CD14-positive monocyte (primary cell): Measurements from ENCODE around the gene PATZ1. TPM values are rescaled to one million over a fixed set of nuclear protein-coding genes. Genes with fewer than 3 reads are reported as not detected.

ENCODE experiments used
- DNase-seq, 3 donors: peaks; one replicate each; pipeline ENCODE4 v3.0.0-alpha.2; 2011 to 2022
- H2AFZ ChIP-seq: 2 replicates; pipeline ENCODE4 v1.6.0; 2012; ENCODE audit warnings: mild to moderate bottlenecking, low read depth, low read length, inconsistent platforms; ENCODE audit not compliant: insufficient read depth, poor library complexity, severe bottlenecking
- H3K27ac ChIP-seq, 2 donors: 1 replicate in 1 of 2; 2 replicates in 1 of 2; pipeline ENCODE4 v1.5.1; 2012 to 2013; ENCODE audit warnings: low read length in 2 of 2, control low read depth in 1 of 2, inconsistent platforms in 1 of 2, low read depth in 1 of 2, mild to moderate bottlenecking in 1 of 2
- H3K27me3 ChIP-seq, 2 donors: one replicate each; pipeline versions ENCODE4 v1.6.0 to v1.6.1; 2011 to 2013; ENCODE audit warnings: low read length in 2 of 2; ENCODE audit not compliant: control insufficient read depth in 2 of 2, insufficient read depth in 2 of 2
- H3K36me3 ChIP-seq, 2 donors: replicated peaks in 1 of 2; 1 replicate in 1 of 2; 2 replicates in 1 of 2; pipeline versions ENCODE4 v1.5.1 to v1.6.1; 2012 to 2013; ENCODE audit warnings: low read length in 2 of 2, control low read depth in 1 of 2, inconsistent platforms in 1 of 2, mild to moderate bottlenecking in 1 of 2; ENCODE audit not compliant: insufficient read depth in 2 of 2, control insufficient read depth in 1 of 2
- H3K4me1 ChIP-seq, 2 donors: 1 replicate in 1 of 2; 2 replicates in 1 of 2; pipeline versions ENCODE4 v1.5.1 to v1.6.1; 2012 to 2013; ENCODE audit warnings: low read length in 2 of 2, control low read depth in 1 of 2, inconsistent platforms in 1 of 2, mild to moderate bottlenecking in 1 of 2, moderate library complexity in 1 of 2; ENCODE audit not compliant: insufficient read depth in 2 of 2, control insufficient read depth in 1 of 2
- H3K4me2 ChIP-seq: replicated peaks from 2 replicates; pipeline ENCODE3; 2012; ENCODE audit warnings: low read length, moderate library complexity, mild to moderate bottlenecking; ENCODE audit not compliant: poor library complexity, severe bottlenecking; ENCODE audit errors: extremely low read depth
- H3K4me3 ChIP-seq, 3 experiments: fragments of 200-600 bp in 1 of 3; sonication (generic) in 1 of 3; replicated peaks in 1 of 3; 1 replicate in 2 of 3; 2 replicates in 1 of 3; pipeline ENCODE4 v1.5.1; 2011 to 2013; ENCODE audit warnings: low read length in 3 of 3, mild to moderate bottlenecking in 3 of 3, control low read depth in 2 of 3, low read depth in 2 of 3, inconsistent platforms in 1 of 3, moderate library complexity in 1 of 3
- H3K79me2 ChIP-seq: 2 replicates; pipeline ENCODE4 v1.6.0; 2012; ENCODE audit warnings: mild to moderate bottlenecking, control low read depth, inconsistent platforms, low read length, moderate library complexity; ENCODE audit not compliant: insufficient read depth
- H3K9ac ChIP-seq: 2 replicates; pipeline ENCODE4 v1.6.0; 2017; ENCODE audit warnings: low read length, mild to moderate bottlenecking; ENCODE audit not compliant: insufficient read depth, poor library complexity, severe bottlenecking
- H3K9me3 ChIP-seq, 2 donors: replicated peaks in 1 of 2; 1 replicate in 1 of 2; 2 replicates in 1 of 2; pipeline versions ENCODE4 v1.5.1 to v1.6.1; 2012 to 2013; ENCODE audit warnings: low read length in 2 of 2, control low read depth in 1 of 2; ENCODE audit not compliant: control insufficient read depth in 1 of 2, insufficient read depth in 1 of 2
- H4K20me1 ChIP-seq: 2 replicates; pipeline ENCODE4 v1.6.0; 2012; ENCODE audit warnings: mild to moderate bottlenecking, low read length, control low read depth, moderate library complexity; ENCODE audit not compliant: insufficient read depth
- H3K27ac Mint-ChIP-seq, 7 donors: one replicate each; pipeline ENCODE4 v1.8.0; 2020; ENCODE audit warnings: mild to moderate bottlenecking in 7 of 7, mixed read lengths in 7 of 7, moderate library complexity in 6 of 7, inconsistent platforms in 2 of 7
- H3K27me3 Mint-ChIP-seq, 3 donors: one replicate each; pipeline ENCODE4 v1.8.0; 2021 to 2022; ENCODE audit warnings: low read depth in 3 of 3, mild to moderate bottlenecking in 3 of 3, mixed read lengths in 3 of 3, moderate library complexity in 3 of 3, inconsistent platforms in 1 of 3
- H3K36me3 Mint-ChIP-seq, 2 donors: one replicate each; pipeline ENCODE4 v1.8.0; 2020; ENCODE audit warnings: mixed read lengths in 2 of 2, inconsistent platforms in 1 of 2, mild to moderate bottlenecking in 1 of 2
- H3K4me1 Mint-ChIP-seq: one replicate; pipeline ENCODE4 v1.8.0; 2020; ENCODE audit warnings: mild to moderate bottlenecking, mixed read lengths
- H3K4me3 Mint-ChIP-seq, 2 donors: one replicate each; pipeline ENCODE4 v1.8.0; 2020; ENCODE audit warnings: mild to moderate bottlenecking in 2 of 2, mixed read lengths in 2 of 2, moderate library complexity in 1 of 2
- H3K9me3 Mint-ChIP-seq, 7 donors: one replicate each; pipeline ENCODE4 v1.8.0; 2020 to 2022; ENCODE audit warnings: mixed read lengths in 7 of 7, mild to moderate bottlenecking in 6 of 7, moderate library complexity in 6 of 7, inconsistent platforms in 2 of 7
- WGBS: methylation state at CpG from one replicate; pipeline ENCODE4 v1.1.5; 2013; ENCODE audit warnings: missing lambda C conversion rate; ENCODE audit not compliant: insufficient coverage; 5-methylcytosine and 5-hydroxymethylcytosine counted together
- intact Hi-C, 2 donors: fragments of 100-400 bp; cut with micrococcal nuclease; formaldehyde crosslinking; loops; one replicate each; pipeline versions ENCODE4 v1.15.0 to v1.15.1; 2023
- polyA plus RNA-seq, 3 donors: library from polyadenylated mRNA; depleted of rRNA in 1 of 3; unstranded in 2 of 3; stranded (reverse) in 1 of 3; fragments of 300-500 nt in 2 of 3; fragments of >200 nt in 1 of 3; fragmentation: Illumina TruSeq in 2 of 3; gene quantifications; 1 replicate in 2 of 3; 2 replicates in 1 of 3; pipeline ENCODE4 v1.2.3, GENCODE V29; 2012 to 2021
- TF ChIP-seq, protein P1 (sequence below): fragments of 200-600 bp; IDR thresholded peaks from one replicate; pipeline ENCODE4 v1.8.0; 2022; ENCODE audit warnings: antibody characterized with exemption, mild to moderate bottlenecking

The PATZ1 gene
- polyA plus RNA-seq, 3 donors, result 1.8 to 10.7 (median 2.0) TPM

DNA sequence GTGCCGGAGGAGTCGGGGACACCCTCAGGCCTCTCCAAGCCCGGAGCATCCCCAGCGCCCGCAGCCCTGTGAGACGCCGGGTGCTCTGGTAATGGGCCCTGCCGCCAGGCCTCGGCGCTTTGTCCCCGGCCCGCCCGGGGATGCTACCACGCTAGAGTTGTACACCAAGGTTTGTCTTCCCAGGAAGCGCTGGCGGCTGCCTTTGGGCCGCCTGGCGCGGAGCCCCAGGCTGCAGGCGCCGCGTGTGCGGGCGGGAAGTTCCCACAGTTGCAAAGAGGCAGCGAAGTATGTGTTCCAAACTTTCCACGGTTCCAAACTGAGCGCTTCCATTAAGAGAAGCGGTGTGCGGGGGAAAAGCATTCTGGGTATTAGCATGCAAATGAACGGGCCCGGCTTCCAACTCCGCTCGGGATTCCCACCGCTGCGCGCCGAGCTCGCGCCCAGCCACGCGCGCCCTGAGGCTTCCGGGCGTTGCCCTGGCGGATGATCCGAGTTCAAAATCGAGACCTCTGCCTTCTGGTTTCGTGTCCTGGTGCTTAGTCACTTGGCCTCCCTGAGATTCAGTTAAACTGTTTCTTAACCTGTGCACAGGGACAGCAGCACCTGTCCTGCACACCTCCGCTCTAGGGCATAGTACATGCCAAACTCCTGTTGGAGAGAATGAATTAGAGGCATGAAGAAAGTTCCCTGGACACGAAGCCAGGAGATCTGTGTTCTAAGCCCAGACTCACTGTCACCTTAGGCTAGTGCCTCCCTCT, 1.3 kb upstream of the PATZ1 start:
- TF ChIP-seq, protein P1, sequence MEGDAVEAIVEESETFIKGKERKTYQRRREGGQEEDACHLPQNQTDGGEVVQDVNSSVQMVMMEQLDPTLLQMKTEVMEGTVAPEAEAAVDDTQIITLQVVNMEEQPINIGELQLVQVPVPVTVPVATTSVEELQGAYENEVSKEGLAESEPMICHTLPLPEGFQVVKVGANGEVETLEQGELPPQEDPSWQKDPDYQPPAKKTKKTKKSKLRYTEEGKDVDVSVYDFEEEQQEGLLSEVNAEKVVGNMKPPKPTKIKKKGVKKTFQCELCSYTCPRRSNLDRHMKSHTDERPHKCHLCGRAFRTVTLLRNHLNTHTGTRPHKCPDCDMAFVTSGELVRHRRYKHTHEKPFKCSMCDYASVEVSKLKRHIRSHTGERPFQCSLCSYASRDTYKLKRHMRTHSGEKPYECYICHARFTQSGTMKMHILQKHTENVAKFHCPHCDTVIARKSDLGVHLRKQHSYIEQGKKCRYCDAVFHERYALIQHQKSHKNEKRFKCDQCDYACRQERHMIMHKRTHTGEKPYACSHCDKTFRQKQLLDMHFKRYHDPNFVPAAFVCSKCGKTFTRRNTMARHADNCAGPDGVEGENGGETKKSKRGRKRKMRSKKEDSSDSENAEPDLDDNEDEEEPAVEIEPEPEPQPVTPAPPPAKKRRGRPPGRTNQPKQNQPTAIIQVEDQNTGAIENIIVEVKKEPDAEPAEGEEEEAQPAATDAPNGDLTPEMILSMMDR, result no peak
- Mint-ChIP-seq H3K4me1 (peaks cover 46% of the 10 kb centered on the region), H3K9me3 (no peaks in the 10 kb centered on the region), H3K36me3 (peaks cover 8 to 13% of the 10 kb centered on the region in 2 donors), H3K27me3 (peaks cover 2 to 6% (median 4%) of the 10 kb centered on the region in 3 donors), H3K4me3 (peak overlapping the region; percentile 84 to 89), H3K27ac (peak overlapping the region in 2 of 7 donors; percentile 30 to 59)
- intact Hi-C loops, result loop anchor here (2.0 to 10.0 kb wide), 4 partner anchors 50 to 287 kb away; partner anchors contain the start of gene DRG1 (in 2 of the 2)
- peak; percentile 36 to 48 (median 39) for DNase-seq
- H3K9ac ChIP-seq, result peak overlapping the region; percentile 62
- peak overlapping the region; percentile 56 to 86 (median 80) for H3K4me3 ChIP-seq
- no peaks in the 10 kb centered on the region for H3K27me3 ChIP-seq
- WGBS, result 2% methylated on average over 49 of the region's 50 CpGs
- H2AFZ ChIP-seq, result peak overlapping the region; percentile 88
- peaks cover 34% of the 10 kb centered on the region for H3K79me2 ChIP-seq
- peak overlapping the region; percentile 49 to 64 for H3K27ac ChIP-seq
- peaks cover 33% of the 10 kb centered on the region for H4K20me1 ChIP-seq
- peaks cover 37 to 47% of the 10 kb centered on the region in 2 donors for H3K4me1 ChIP-seq
- H3K36me3 ChIP-seq, result peaks cover 2 to 4% of the 10 kb centered on the region in 2 donors
- no peaks in the 10 kb centered on the region for H3K9me3 ChIP-seq
- peak overlapping the region; percentile 97 for H3K4me2 ChIP-seq

DNA sequence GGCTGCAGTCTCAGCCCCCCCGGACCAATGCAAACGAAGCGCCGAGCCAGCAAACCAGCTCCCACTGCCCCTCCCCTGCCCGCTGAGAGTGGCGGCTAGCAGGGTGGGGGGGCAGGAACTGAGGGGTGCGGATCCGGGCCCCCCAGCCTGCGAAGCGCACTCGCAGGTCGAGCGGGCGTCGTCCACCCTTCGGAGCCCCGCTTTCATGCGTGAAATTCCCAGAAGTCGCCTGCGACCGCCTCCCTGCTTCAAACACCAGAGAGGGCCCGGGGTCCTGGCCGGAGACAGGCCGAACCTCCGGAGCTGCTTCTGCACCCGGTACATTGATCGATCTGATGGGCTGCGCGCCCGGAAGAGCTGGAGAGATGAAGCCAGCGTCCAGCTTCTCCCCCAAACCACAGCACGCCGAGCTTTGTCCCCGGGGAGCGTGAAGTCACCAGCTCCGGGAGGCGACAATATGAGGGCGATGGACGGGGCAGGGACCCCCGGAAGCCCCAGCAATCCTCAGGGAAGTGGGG, 646 bp upstream of the PATZ1 start:
- Mint-ChIP-seq H3K36me3 (peaks cover 14 to 20% of the 10 kb centered on the region in 2 donors), H3K9me3 (no peaks in the 10 kb centered on the region), H3K4me1 (peaks cover 51% of the 10 kb centered on the region), H3K4me3 (peak overlapping the region; percentile 84 to 89), H3K27me3 (peaks cover 2 to 6% (median 4%) of the 10 kb centered on the region in 3 donors), H3K27ac (peak overlapping the region in 3 of 7 donors; percentile 59 to 78 (median 76))
- Histone ChIP-seq H3K79me2 (peaks cover 40% of the 10 kb centered on the region), H3K9ac (peak overlapping the region; percentile 62), H4K20me1 (peaks cover 39% of the 10 kb centered on the region), H3K36me3 (peaks cover 8 to 11% of the 10 kb centered on the region in 2 donors), H2AFZ (peak overlapping the region; percentile 88), H3K4me3 (peak overlapping the region; percentile 56 to 86 (median 80)), H3K4me1 (peaks cover 37 to 47% of the 10 kb centered on the region in 2 donors), H3K9me3 (no peaks in the 10 kb centered on the region), H3K27ac (peak overlapping the region; percentile 49 to 64), H3K27me3 (no peaks in the 10 kb centered on the region), H3K4me2 (peak overlapping the region; percentile 97)
- peak in 2 of 3 donors; percentile 16 to 20 for DNase-seq
- TF ChIP-seq, protein P1, result no peak
- WGBS, result under 1% methylated on average over 37 of the region's 40 CpGs
- intact Hi-C loops, result loop anchor here (2.0 to 10.0 kb wide), 4 partner anchors 51 to 288 kb away; partner anchors contain the start of gene DRG1 (in 2 of the 2)
